PC-9 (cell line): ENCODE measurements around the gene PTPRM. TPM values are rescaled to one million over a fixed set of nuclear protein-coding genes. Genes with fewer than 3 reads are reported as not detected.

ENCODE experiments used
- BruUV-seq: library from RNA; stranded (reverse); fragments of 400-500 nt; replicated peaks from 2 replicates; lab custom pipeline; 2021; lab: Mats Ljungman, UMichigan
- CTCF ChIA-PET: fragments of 300-600 bp; sonication (Branson Sonifier 250); formaldehyde crosslinking; loops from one replicate; lab custom pipeline; 2022; ENCODE audit warnings: antibody characterized with exemption; lab: Charles Lee
- POLR2A ChIA-PET: fragments of 300-600 bp; sonication (Branson Sonifier 250); formaldehyde crosslinking; loops from one replicate; lab custom pipeline; 2022; ENCODE audit warnings: antibody characterized with exemption; ENCODE audit not compliant: unreplicated experiment; lab: Charles Lee
- DNase-seq, 2 experiments: peaks; one replicate each; pipeline versions ENCODE4 v3.0.0 to v3.0.0-alpha.2; 2015 to 2022; ENCODE audit warnings: mixed read lengths in 1 of 2
- H2AFZ ChIP-seq: fragments of 200-600 bp; sonication (generic); 2 replicates; pipeline ENCODE4 v1.8.1; 2017; ENCODE audit warnings: antibody characterized with exemption
- H3F3A ChIP-seq: fragments of 200-600 bp; sonication (generic); 2 replicates; pipeline ENCODE4 v1.8.1; 2017; ENCODE audit warnings: antibody characterized with exemption, mild to moderate bottlenecking, low read depth; ENCODE audit not compliant: insufficient read depth
- H3K27ac ChIP-seq: fragments of 200-600 bp; sonication (generic); 2 replicates; pipeline ENCODE4 v1.6.1; 2016; ENCODE audit warnings: mixed run types
- H3K27me3 ChIP-seq: fragments of 200-600 bp; sonication (generic); 2 replicates; pipeline ENCODE4 v1.6.1; 2016; ENCODE audit warnings: low read depth, mixed run types; ENCODE audit not compliant: insufficient read depth
- H3K36me3 ChIP-seq: fragments of 200-600 bp; sonication (generic); 2 replicates; pipeline ENCODE4 v1.6.1; 2016; ENCODE audit warnings: low read depth, mixed run types
- H3K4me1 ChIP-seq: fragments of 200-600 bp; sonication (generic); replicated peaks from 2 replicates; pipeline ENCODE4 v1.6.1; 2016; ENCODE audit warnings: mixed run types; ENCODE audit not compliant: insufficient read depth
- H3K4me2 ChIP-seq: fragments of 200-600 bp; sonication (generic); 2 replicates; pipeline ENCODE4 v1.6.1; 2017; ENCODE audit warnings: mixed run types
- H3K4me3 ChIP-seq: fragments of 200-600 bp; sonication (generic); 2 replicates; pipeline ENCODE4 v1.6.1; 2016; ENCODE audit warnings: mixed run types
- H3K79me2 ChIP-seq: fragments of 200-600 bp; sonication (generic); 2 replicates; pipeline ENCODE4 v1.6.1; 2017; ENCODE audit warnings: low read depth, mixed run types
- H3K9me2 ChIP-seq: fragments of 200-600 bp; sonication (generic); 2 replicates; pipeline ENCODE4 v1.8.1; 2017; ENCODE audit warnings: mild to moderate bottlenecking; ENCODE audit not compliant: insufficient read depth
- H3K9me3 ChIP-seq: fragments of 200-600 bp; sonication (generic); 2 replicates; pipeline ENCODE4 v1.8.1; 2016; ENCODE audit warnings: low read depth; ENCODE audit not compliant: insufficient read depth
- H4K20me1 ChIP-seq: fragments of 200-600 bp; sonication (generic); 2 replicates; pipeline ENCODE4 v1.8.1; 2017; ENCODE audit not compliant: insufficient read depth
- EZH2 ChIP-seq: fragments of 200-600 bp; sonication (generic); IDR thresholded peaks from 2 replicates; pipeline ENCODE4 v1.8.0; 2017; ENCODE audit warnings: antibody characterized with exemption, low read depth
- intact Hi-C: fragments of 100-400 bp; cut with micrococcal nuclease; formaldehyde crosslinking; loops from one replicate; pipeline ENCODE4 v1.10.0; 2022; ENCODE audit not compliant: unreplicated experiment
- total RNA-seq: library from RNA; stranded (reverse); gene quantifications from 2 replicates; pipeline ENCODE4 v1.2.3, GENCODE V29; 2021
- TF ChIP-seq, protein P1 (sequence below): fragments of 200-600 bp; sonication (generic); conservative IDR thresholded peaks from 2 replicates; pipeline ENCODE4 v1.6.1; 2017; ENCODE audit warnings: mixed run types, antibody characterized with exemption, mild to moderate bottlenecking, moderate library complexity

PTPRM gene
- total RNA-seq, 1 experiment from 2014 or later: 32.5 TPM

DNA sequence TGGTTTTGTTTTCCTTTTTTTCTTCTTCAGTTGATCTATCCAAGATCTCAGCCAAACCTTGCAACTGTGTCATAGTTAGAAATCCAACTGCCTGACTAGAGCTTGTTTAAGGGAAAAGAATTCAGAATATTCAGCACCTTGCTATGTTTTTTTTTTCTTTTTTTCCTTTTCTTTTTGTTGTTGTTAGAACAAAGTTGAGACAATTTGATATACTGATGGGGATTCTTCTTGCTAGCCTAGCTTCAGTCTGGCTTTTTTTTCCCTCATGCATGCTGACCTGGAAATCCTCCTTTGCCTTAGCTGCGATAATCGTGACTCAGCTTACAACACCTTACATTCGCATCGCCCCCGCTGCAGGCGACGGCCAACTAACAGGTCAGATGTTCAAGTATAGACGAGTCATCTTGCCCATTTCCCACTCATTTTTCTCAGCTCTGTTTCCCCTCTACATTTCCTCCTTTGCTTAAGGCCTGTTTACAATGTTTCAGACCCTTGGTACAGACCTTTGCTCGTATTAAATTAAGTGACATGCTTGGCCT is 554.9 kb downstream of the PTPRM start:
- H2AFZ ChIP-seq: peak overlapping the region; percentile 37; the same call in 1 of the 2 replicates
- no peaks in the 10 kb centered on the region for H4K20me1 ChIP-seq
- no peak for TF ChIP-seq EZH2
- TF ChIP-seq, protein P1, sequence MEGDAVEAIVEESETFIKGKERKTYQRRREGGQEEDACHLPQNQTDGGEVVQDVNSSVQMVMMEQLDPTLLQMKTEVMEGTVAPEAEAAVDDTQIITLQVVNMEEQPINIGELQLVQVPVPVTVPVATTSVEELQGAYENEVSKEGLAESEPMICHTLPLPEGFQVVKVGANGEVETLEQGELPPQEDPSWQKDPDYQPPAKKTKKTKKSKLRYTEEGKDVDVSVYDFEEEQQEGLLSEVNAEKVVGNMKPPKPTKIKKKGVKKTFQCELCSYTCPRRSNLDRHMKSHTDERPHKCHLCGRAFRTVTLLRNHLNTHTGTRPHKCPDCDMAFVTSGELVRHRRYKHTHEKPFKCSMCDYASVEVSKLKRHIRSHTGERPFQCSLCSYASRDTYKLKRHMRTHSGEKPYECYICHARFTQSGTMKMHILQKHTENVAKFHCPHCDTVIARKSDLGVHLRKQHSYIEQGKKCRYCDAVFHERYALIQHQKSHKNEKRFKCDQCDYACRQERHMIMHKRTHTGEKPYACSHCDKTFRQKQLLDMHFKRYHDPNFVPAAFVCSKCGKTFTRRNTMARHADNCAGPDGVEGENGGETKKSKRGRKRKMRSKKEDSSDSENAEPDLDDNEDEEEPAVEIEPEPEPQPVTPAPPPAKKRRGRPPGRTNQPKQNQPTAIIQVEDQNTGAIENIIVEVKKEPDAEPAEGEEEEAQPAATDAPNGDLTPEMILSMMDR: no peak
- H3K36me3 ChIP-seq: no peaks in the 10 kb centered on the region
- no peaks in the 10 kb centered on the region; the same call in 1 of the 2 replicates for H3K9me2 ChIP-seq
- H3K27ac ChIP-seq: peak overlapping the region; percentile 70
- intact Hi-C loops: loop anchor here (5.0 to 10.0 kb wide), 3 partner anchors 110 to 850 kb away; no protein-coding TSS in a partner anchor
- peaks cover 37% of the 10 kb centered on the region for H3F3A ChIP-seq
- BruUV-seq: no TSS peak
- ChIA-PET POLR2A (interaction anchor here (0.6 kb wide), 1 partner anchor 103 kb away, joined by 7 read pairs; no protein-coding TSS in a partner anchor), CTCF (no interaction called here)
- H3K4me2 ChIP-seq: peak overlapping the region; percentile 47
- H3K27me3 ChIP-seq: no peaks in the 10 kb centered on the region
- H3K9me3 ChIP-seq: no peaks in the 10 kb centered on the region
- H3K4me3 ChIP-seq: no peak overlapping the region
- peaks cover 69% of the 10 kb centered on the region for H3K4me1 ChIP-seq
- no peaks in the 10 kb centered on the region for H3K79me2 ChIP-seq
- peak; percentile 71 to 81 for DNase-seq

DNA sequence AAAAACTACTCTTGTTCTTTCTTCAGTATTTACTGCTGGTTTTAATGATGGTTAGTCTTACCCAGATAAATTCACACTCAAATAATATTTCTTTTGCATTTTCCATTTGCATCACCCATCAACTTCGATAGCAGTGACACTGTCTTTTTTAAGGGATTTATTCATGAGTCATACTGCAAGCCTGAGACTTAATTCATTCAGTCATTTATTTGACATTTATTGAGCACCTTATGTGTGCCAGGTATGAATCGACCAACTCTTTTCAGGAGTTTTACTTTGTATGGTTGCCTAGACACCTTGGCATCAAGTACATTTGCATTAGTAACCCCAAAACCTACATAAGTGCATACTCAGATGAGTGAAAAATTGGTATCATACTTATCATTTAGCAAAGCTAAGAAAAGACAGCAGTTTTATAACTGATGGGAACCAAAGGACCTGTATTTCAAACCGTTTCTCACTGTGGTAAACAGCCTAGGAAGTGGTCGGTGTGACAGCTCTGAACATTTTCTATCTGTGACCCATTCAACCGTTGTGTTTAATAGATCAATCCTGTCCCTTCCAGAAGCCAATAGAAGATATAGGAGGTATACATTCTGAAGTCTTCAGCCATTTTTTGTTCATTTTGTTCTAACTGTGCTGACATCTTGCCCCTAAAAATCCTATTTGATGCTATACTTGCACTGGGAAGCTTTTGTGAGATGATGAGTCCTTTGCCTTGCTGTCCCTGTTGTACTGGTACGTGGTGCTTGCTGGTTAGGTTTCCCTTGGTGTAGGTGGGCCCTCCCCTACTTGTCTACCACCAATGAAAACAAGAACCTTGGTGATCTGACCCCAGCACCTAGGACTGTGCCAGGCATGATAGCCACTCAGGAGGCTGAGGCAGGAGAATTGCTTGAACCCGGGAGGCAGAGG is 557.4 kb downstream of the PTPRM start:
- H3K9me2 ChIP-seq: no peaks in the 10 kb centered on the region
- TF ChIP-seq EZH2: no peak
- TF ChIP-seq, protein P1: no peak
- peak overlapping the region; percentile 51 for H3K4me2 ChIP-seq
- peaks cover 23% of the 10 kb centered on the region; the same call in 1 of the 2 replicates for H3F3A ChIP-seq
- no peak overlapping the region for H3K4me3 ChIP-seq
- intact Hi-C loops: loop anchor here (5.0 to 10.0 kb wide), 3 partner anchors 108 to 852 kb away; no protein-coding TSS in a partner anchor
- no peaks in the 10 kb centered on the region for H3K79me2 ChIP-seq
- H4K20me1 ChIP-seq: no peaks in the 10 kb centered on the region
- POLR2A ChIA-PET: interaction anchor here (0.6 kb wide), 1 partner anchor 141 kb away, joined by 7 read pairs; no protein-coding TSS in a partner anchor
- CTCF ChIA-PET: interaction anchor here (0.6 kb wide), 1 partner anchor 269 kb away, joined by 3 read pairs; no protein-coding TSS in a partner anchor
- H2AFZ ChIP-seq: no peak overlapping the region
- peak overlapping the region; percentile 72 for H3K27ac ChIP-seq
- no peaks in the 10 kb centered on the region for H3K36me3 ChIP-seq
- DNase-seq: no peak
- no peaks in the 10 kb centered on the region for H3K9me3 ChIP-seq
- no peaks in the 10 kb centered on the region for H3K27me3 ChIP-seq
- BruUV-seq: TSS peak; percentile 67
- H3K4me1 ChIP-seq: peaks cover 45% of the 10 kb centered on the region

DNA sequence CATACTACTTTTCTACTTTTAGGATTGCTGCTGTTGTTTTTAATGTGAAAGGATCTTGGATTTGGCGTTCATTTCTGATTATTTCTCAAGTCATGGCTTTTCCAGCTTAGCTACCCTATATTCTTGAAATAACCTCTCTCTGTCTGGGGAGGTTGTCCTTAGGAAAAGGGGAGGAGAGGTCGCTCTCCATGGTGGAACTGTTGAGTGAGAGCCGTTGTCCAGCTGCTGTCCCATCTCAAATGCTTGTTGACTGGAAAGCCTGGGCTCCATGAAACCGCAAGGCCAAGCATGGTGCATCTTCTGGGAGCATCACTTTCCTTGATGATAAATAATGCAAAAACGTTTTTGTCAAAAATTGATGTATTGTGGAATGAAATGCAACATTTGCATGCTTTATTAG is 563.0 kb downstream of the PTPRM start:
- no peaks in the 10 kb centered on the region for H3K36me3 ChIP-seq
- H3F3A ChIP-seq: 0 out of 2 replicates have a peak, but pooled peaks cover 5% of the 10 kb centered on the region
- no peaks in the 10 kb centered on the region for H3K79me2 ChIP-seq
- intact Hi-C loops: no loop called here
- H2AFZ ChIP-seq: no peak overlapping the region
- no peak for TF ChIP-seq EZH2
- TF ChIP-seq, protein P1: no peak
- H3K27ac ChIP-seq: no peak overlapping the region
- H3K4me2 ChIP-seq: no peak overlapping the region
- ChIA-PET CTCF (no interaction called here), POLR2A (no interaction called here)
- H3K4me1 ChIP-seq: peaks cover 6% of the 10 kb centered on the region
- no peak for DNase-seq
- H3K9me2 ChIP-seq: no peaks in the 10 kb centered on the region
- no peaks in the 10 kb centered on the region for H4K20me1 ChIP-seq
- H3K9me3 ChIP-seq: no peaks in the 10 kb centered on the region
- no TSS peak for BruUV-seq
- H3K27me3 ChIP-seq: no peaks in the 10 kb centered on the region
- no peak overlapping the region for H3K4me3 ChIP-seq
